ENCODE measurements around the gene VENTX. TPM values are rescaled to one million over a fixed set of nuclear protein-coding genes. Genes with fewer than 3 reads are reported as not detected.
"Not testable (repeated sequence)": the region's sequence is repeated elsewhere in the genome, so short reads cannot be mapped to it uniquely, and the experiment has no call there.

Gene VENTX
- total RNA-seq, 4 donors from 2014 or later: 0.13 to 1.3 (median 0.34) TPM

DNA sequence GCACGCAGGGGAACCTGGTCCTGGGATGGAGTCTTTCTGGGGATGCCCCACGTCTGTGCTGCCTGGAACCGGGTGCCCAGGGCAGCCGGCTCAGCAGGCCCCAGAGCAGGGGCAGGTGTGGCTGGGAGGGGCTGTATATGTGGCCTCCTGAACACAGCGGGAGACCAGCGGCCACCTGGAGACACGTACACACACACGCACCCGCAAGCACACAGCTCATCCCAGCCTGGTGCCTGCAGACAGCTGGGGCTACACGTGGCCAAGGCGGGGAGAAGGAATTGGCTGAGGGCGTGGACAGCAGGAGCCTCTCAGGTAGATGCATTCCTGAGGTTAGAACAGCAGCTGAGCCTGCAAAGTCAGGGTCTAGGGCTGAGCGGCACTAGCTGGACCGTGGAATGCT is 25.0 kb downstream of the VENTX start:
- Histone ChIP-seq H3K27ac (no peak overlapping the region), H3K4me3 (no peak overlapping the region), H3K36me3 (no peaks in the 10 kb centered on the region), H3K9me3 (no peaks in the 10 kb centered on the region), H3K4me1 (peaks cover 22% of the 10 kb centered on the region in 2 donors), H3K27me3 (no peaks in the 10 kb centered on the region)
- no peak for TF ChIP-seq POLR2A (IDR thresholded peaks at IDR 0.05)
- TF ChIP-seq, protein P1, sequence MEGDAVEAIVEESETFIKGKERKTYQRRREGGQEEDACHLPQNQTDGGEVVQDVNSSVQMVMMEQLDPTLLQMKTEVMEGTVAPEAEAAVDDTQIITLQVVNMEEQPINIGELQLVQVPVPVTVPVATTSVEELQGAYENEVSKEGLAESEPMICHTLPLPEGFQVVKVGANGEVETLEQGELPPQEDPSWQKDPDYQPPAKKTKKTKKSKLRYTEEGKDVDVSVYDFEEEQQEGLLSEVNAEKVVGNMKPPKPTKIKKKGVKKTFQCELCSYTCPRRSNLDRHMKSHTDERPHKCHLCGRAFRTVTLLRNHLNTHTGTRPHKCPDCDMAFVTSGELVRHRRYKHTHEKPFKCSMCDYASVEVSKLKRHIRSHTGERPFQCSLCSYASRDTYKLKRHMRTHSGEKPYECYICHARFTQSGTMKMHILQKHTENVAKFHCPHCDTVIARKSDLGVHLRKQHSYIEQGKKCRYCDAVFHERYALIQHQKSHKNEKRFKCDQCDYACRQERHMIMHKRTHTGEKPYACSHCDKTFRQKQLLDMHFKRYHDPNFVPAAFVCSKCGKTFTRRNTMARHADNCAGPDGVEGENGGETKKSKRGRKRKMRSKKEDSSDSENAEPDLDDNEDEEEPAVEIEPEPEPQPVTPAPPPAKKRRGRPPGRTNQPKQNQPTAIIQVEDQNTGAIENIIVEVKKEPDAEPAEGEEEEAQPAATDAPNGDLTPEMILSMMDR (IDR thresholded peaks at IDR 0.05 in 4 of 5, conservative IDR thresholded peaks at IDR 0.05 in 1 of 5): no peak
- intact Hi-C loops (cut with DNase I; ENCODE audit: low total_unique reads) (loop anchor here (5.0 kb wide), 1 partner anchor 130 kb away; the partner anchor contains the start of gene MTG1), in situ Hi-C loops (cut with MboI; ENCODE audit: low sequenced_read_pairs in 4 of 4) (no loop called here)
- DNase-seq (no peak), ATAC-seq (no peak)

DNA sequence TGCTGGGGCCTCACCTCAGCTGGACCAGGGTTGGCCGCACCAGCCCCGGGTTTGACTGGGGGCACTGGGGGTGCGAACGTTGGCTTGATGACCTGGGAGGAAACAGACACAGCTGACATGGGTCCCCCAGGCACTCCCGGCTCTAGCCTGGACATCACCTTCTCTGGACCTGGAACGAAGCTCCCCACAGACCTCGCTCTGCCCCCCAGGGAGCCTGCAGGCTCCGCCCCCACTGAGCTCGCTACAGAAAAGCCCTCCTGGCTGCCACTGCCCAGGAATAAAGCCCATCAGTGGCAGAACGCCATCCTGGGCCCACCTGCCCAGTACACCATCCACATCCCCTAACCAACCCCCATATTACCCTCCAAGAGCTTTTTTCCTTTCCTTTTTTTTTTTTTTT is 26.0 kb downstream of the VENTX start:
- DNase-seq (no peak), ATAC-seq (no peak)
- TF ChIP-seq, protein P1 (IDR thresholded peaks at IDR 0.05 in 4 of 5, conservative IDR thresholded peaks at IDR 0.05 in 1 of 5): no peak
- no peak for TF ChIP-seq POLR2A (IDR thresholded peaks at IDR 0.05)
- Histone ChIP-seq H3K9me3 (no peaks in the 10 kb centered on the region), H3K4me3 (no peak overlapping the region), H3K27ac (no peak overlapping the region), H3K4me1 (peaks cover 20 to 21% of the 10 kb centered on the region in 2 donors), H3K27me3 (no peaks in the 10 kb centered on the region), H3K36me3 (no peaks in the 10 kb centered on the region)
- in situ Hi-C loops (cut with MboI; ENCODE audit: low sequenced_read_pairs in 4 of 4) (no loop called here), intact Hi-C loops (cut with DNase I; ENCODE audit: low total_unique reads) (loop anchor here (5.0 kb wide), 1 partner anchor 129 kb away; the partner anchor contains the start of gene MTG1)

DNA sequence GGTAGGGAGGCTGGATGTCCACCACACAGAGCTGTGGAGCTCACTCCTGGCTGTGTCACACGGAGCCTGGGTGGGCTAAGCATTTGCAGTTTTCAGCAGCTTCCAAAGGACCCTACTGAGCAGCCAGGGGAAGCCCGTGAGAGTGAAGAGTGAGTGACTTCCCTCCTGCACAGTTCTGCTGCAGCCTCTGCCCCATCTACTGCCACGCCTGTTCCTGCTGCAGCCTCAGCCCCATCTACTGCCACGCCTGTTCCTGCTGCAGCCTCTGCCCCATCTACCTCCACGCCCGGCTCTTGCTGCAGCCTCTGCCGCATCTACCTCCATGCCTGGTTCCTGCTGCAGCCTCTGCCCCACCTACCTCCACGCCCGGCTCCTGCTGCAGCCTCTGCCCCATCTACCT is 26.8 kb downstream of the VENTX start:
- H3K4me3 ChIP-seq: no peak overlapping the region
- H3K4me1 ChIP-seq: peaks cover 17% of the 10 kb centered on the region in 2 donors
- DNase-seq: no peak
- intact Hi-C loops (cut with DNase I; ENCODE audit: low total_unique reads): loop anchor here (5.0 kb wide), 1 partner anchor 128 kb away; the partner anchor contains the start of gene MTG1
- H3K9me3 ChIP-seq: no peaks in the 10 kb centered on the region
- no peak overlapping the region for H3K27ac ChIP-seq
- H3K36me3 ChIP-seq: no peaks in the 10 kb centered on the region
- ATAC-seq: no peak
- no peak for TF ChIP-seq POLR2A (IDR thresholded peaks at IDR 0.05)
- TF ChIP-seq, protein P1 (IDR thresholded peaks at IDR 0.05 in 4 of 5, conservative IDR thresholded peaks at IDR 0.05 in 1 of 5): no peak
- in situ Hi-C loops (cut with MboI; ENCODE audit: low sequenced_read_pairs in 4 of 4): no loop called here
- no peaks in the 10 kb centered on the region for H3K27me3 ChIP-seq

DNA sequence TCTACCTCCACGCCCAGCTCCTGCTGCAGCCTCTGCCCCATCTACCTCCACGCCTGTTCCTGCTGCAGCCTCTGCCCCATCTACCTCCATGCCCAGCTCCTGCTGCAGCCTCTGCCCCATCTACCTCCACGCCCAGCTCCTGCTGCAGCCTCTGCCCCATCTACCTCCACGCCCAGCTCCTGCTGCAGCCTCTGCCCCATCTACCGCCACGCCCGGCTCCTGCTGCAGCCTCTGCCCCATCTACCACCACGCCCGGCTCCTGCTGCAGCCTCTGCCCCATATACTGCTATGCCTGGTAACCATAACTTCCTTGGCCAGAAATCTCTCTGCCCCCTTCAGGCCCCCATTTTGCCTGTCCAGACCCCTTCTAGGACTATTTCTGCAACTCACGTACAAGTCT is 27.4 kb downstream of the VENTX start:
- H3K36me3 ChIP-seq; ATAC-seq; in situ Hi-C loops (cut with MboI; ENCODE audit: low sequenced_read_pairs in 4 of 4); H3K9me3 ChIP-seq; H3K27me3 ChIP-seq; intact Hi-C loops (cut with DNase I; ENCODE audit: low total_unique reads); H3K4me3 ChIP-seq; H3K27ac ChIP-seq; DNase-seq: not testable (repeated sequence)
- peaks cover 13 to 17% of the 10 kb centered on the region in 2 donors for H3K4me1 ChIP-seq

DNA sequence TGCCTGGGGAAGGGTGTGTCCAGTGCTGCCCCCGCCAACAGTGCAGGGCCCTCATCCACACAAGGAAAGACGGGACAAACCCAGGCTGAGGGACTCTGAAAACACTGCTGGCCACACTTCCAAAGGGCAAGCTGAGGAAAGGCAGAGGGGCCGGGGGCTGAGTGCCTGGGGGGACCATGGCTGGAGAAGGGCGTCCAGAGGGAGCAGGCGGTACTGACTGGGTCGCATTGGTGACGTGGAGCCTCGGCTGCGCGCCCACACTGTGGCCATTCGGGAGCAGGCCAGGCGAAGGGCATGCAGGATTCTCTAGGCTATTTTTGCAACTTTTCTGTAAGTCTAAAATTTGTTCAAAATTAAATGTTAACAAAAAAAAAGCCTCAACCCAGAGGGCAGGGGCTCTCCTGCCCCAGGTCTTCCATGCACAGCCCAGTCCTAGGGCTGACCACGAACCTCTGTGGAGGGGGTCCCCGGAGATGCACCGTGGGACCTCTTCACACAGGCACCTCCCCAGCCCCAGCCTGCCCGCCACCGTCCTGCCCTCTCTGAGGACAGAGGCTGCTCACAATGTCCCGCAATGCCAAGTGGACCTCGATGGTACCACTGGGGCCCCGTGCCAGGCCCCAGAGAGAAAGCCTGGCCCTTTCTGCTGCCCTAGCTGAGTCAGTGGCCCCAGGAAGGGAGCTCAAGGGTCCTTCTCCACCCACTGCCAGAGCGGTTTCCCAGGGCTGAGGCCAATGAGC is 28.6 kb downstream of the VENTX start:
- no peak overlapping the region for H3K27ac ChIP-seq
- H3K9me3 ChIP-seq: no peaks in the 10 kb centered on the region
- in situ Hi-C loops (cut with MboI; ENCODE audit: low sequenced_read_pairs in 4 of 4) (no loop called here), intact Hi-C loops (cut with DNase I; ENCODE audit: low total_unique reads) (no loop called here)
- TF ChIP-seq, protein P1 (IDR thresholded peaks at IDR 0.05 in 4 of 5, conservative IDR thresholded peaks at IDR 0.05 in 1 of 5): no peak
- no peak for TF ChIP-seq POLR2A (IDR thresholded peaks at IDR 0.05)
- no peak overlapping the region for H3K4me3 ChIP-seq
- H3K4me1 ChIP-seq: peaks cover 6 to 9% of the 10 kb centered on the region in 2 donors
- DNase-seq (no peak), ATAC-seq (no peak)
- H3K36me3 ChIP-seq: no peaks in the 10 kb centered on the region
- no peaks in the 10 kb centered on the region for H3K27me3 ChIP-seq

All from gastrocnemius medialis (tissue), 4 donors.